HL-60 (cell line): ENCODE measurements around the gene FGF3.

Experiments
- GABPA ChIP-seq: IDR thresholded peaks from 2 replicates; pipeline ENCODE4 v1.6.1; 2012; ENCODE audit warnings: low read depth
- POLR2AphosphoS5 ChIP-seq: IDR thresholded peaks from 2 replicates; pipeline ENCODE4 v1.6.1; 2012; ENCODE audit warnings: low read depth
- REST ChIP-seq: IDR thresholded peaks from 2 replicates; pipeline ENCODE4 v1.6.1; 2012; ENCODE audit warnings: low read depth; ENCODE audit not compliant: insufficient replicate concordance
- TF ChIP-seq, protein P1 (sequence below): IDR thresholded peaks from one replicate; pipeline ENCODE4 v1.5.1; 2011; ENCODE audit warnings: low read length, control low read depth, inconsistent platforms; ENCODE audit not compliant: insufficient read depth

DNA sequence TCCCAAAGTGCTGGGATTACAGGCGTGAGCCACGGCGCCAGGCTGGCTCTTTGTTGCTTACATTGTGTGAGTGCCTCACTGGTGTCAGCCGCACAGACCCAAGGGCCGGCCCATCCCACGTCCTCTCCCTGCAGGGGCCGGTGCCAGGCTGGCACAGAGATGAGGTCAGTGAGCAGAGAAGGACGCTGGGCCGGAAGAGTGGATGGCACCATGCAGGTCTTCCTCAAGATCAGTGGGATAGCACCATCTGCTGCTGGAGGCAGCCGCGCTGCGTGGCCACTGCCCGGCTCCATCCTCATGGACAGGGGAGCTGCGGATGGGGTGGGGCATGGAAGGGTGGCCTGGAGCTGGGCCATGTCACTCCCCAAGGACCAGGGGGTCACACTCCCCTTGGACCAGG, 22.1 kb downstream of the FGF3 start:
- TF ChIP-seq, protein P1, sequence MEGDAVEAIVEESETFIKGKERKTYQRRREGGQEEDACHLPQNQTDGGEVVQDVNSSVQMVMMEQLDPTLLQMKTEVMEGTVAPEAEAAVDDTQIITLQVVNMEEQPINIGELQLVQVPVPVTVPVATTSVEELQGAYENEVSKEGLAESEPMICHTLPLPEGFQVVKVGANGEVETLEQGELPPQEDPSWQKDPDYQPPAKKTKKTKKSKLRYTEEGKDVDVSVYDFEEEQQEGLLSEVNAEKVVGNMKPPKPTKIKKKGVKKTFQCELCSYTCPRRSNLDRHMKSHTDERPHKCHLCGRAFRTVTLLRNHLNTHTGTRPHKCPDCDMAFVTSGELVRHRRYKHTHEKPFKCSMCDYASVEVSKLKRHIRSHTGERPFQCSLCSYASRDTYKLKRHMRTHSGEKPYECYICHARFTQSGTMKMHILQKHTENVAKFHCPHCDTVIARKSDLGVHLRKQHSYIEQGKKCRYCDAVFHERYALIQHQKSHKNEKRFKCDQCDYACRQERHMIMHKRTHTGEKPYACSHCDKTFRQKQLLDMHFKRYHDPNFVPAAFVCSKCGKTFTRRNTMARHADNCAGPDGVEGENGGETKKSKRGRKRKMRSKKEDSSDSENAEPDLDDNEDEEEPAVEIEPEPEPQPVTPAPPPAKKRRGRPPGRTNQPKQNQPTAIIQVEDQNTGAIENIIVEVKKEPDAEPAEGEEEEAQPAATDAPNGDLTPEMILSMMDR = no peak
- TF ChIP-seq POLR2AphosphoS5 (no peak), GABPA (no peak), REST (no peak)
